CD4-positive, alpha-beta T cell (primary cell): ENCODE measurements around the gene ANKRD13A. TPM values are rescaled to one million over a fixed set of nuclear protein-coding genes. Genes with fewer than 3 reads are reported as not detected.
"Not testable (repeated sequence)": the region's sequence is repeated elsewhere in the genome, so short reads cannot be mapped to it uniquely, and the experiment has no call there.

Source experiments
- ATAC-seq: fragments of 200-7000 bp; cut with Tn5 transposase; one replicate; pipeline ENCODE4 v1.10.0; 2022; ENCODE audit warnings: mild to moderate bottlenecking; ENCODE audit not compliant: poor library complexity
- CTCF ChIA-PET: fragments of 350-600 bp; sonication (Branson Sonifier 250); formaldehyde crosslinking; loops from one replicate; lab custom pipeline; 2021; ENCODE audit warnings: antibody characterized with exemption, inconsistent platforms; lab: Charles Lee
- POLR2A ChIA-PET: fragments of 350-600 bp; sonication (Branson Sonifier 250); formaldehyde crosslinking; loops from one replicate; lab custom pipeline; 2021; ENCODE audit warnings: antibody characterized with exemption, inconsistent platforms; lab: Charles Lee
- DNase-seq, 14 experiments: peaks; one replicate each; pipeline ENCODE4 v3.0.0-alpha.2; 2013 to 2020; ENCODE audit warnings: mixed read lengths in 2 of 14
- H3K27ac ChIP-seq, 2 donors: one replicate each; pipeline versions ENCODE4 v1.5.1 to v1.7.0; 2013; ENCODE audit warnings: low read length in 2 of 2, low read depth in 1 of 2, mild to moderate bottlenecking in 1 of 2
- H3K27me3 ChIP-seq, 2 experiments: 1 replicate in 1 of 2; 2 replicates in 1 of 2; pipeline versions ENCODE4 v1.6.1 to v1.7.0; 2013; ENCODE audit warnings: low read length in 2 of 2, control low read depth in 1 of 2, mild to moderate bottlenecking in 1 of 2, moderate library complexity in 1 of 2; ENCODE audit not compliant: insufficient read depth in 2 of 2, control insufficient read depth in 1 of 2
- H3K36me3 ChIP-seq: one replicate; pipeline ENCODE4 v1.6.1; 2013; ENCODE audit warnings: low read length, control low read depth; ENCODE audit not compliant: insufficient read depth
- H3K4me1 ChIP-seq: one replicate; pipeline ENCODE4 v1.6.1; 2013; ENCODE audit warnings: low read length, control low read depth; ENCODE audit not compliant: insufficient read depth
- H3K4me3 ChIP-seq: one replicate; pipeline ENCODE4 v1.5.1; 2013; ENCODE audit warnings: mild to moderate bottlenecking, low read length, moderate library complexity
- H3K9me3 ChIP-seq, 2 experiments: 1 replicate in 1 of 2; 2 replicates in 1 of 2; pipeline versions ENCODE4 v1.6.1 to v1.7.0; 2013; ENCODE audit warnings: low read length in 2 of 2, mild to moderate bottlenecking in 2 of 2, control low read depth in 1 of 2, moderate library complexity in 1 of 2; ENCODE audit not compliant: control insufficient read depth in 1 of 2, insufficient read depth in 1 of 2
- H3K27ac Mint-ChIP-seq: one replicate; pipeline ENCODE4 v1.8.0; 2020; ENCODE audit warnings: mixed read lengths
- H3K27me3 Mint-ChIP-seq: one replicate; pipeline ENCODE4 v1.8.0; 2021; ENCODE audit warnings: mixed read lengths
- H3K36me3 Mint-ChIP-seq: one replicate; pipeline ENCODE4 v1.8.0; 2021; ENCODE audit warnings: low read depth, mixed read lengths
- H3K4me1 Mint-ChIP-seq: one replicate; pipeline ENCODE4 v1.8.0; 2021; ENCODE audit warnings: low read depth, mixed read lengths
- H3K4me3 Mint-ChIP-seq: one replicate; pipeline ENCODE4 v1.8.0; 2020; ENCODE audit warnings: mild to moderate bottlenecking, mixed read lengths
- H3K9me3 Mint-ChIP-seq: one replicate; pipeline ENCODE4 v1.8.0; 2020; ENCODE audit warnings: mixed read lengths
- CTCF ChIP-seq: fragments of 200-600 bp; IDR thresholded peaks from one replicate; pipeline ENCODE4 v1.8.0; 2022; ENCODE audit warnings: antibody characterized with exemption, mild to moderate bottlenecking
- intact Hi-C, 2 experiments: fragments of 100-400 bp; cut with DNase I in 1 of 2; cut with micrococcal nuclease in 1 of 2; formaldehyde crosslinking; loops; one replicate each; pipeline versions ENCODE4 v1.15.1 to v1.9.0; 2023 to 2025; cut with DNase I, micrococcal nuclease
- total RNA-seq, 174 experiments: library from RNA in 2 of 174; stranded (reverse) in 2 of 174; gene quantifications; one replicate each; pipeline ENCODE4 v1.2.3 and lab custom pipeline; 2021 to 2026

Gene ANKRD13A
- total RNA-seq, 2 experiments from 2014 or later: 51.6 to 52.3 TPM

- no peaks in the 10 kb centered on the region for H3K27me3 Mint-ChIP-seq
- H3K4me1 Mint-ChIP-seq: peaks cover 77% of the 10 kb centered on the region
- H3K36me3 ChIP-seq: peaks cover 8% of the 10 kb centered on the region
- no peaks in the 10 kb centered on the region for H3K9me3 Mint-ChIP-seq
- peak; percentile 58 for ATAC-seq
- peaks cover 25% of the 10 kb centered on the region for H3K36me3 Mint-ChIP-seq
- intact Hi-C loops: no loop called here
- POLR2A ChIA-PET: interaction anchor here (2.1 kb wide), 1 partner anchor 10 kb away, joined by 7 read pairs; no protein-coding TSS in a partner anchor
- no peaks in the 10 kb centered on the region for H3K9me3 ChIP-seq
- peak overlapping the region; percentile 85 for H3K4me3 Mint-ChIP-seq
- H3K27ac ChIP-seq: peak overlapping the region in 1 of 2 donors; percentile 38
- H3K27ac Mint-ChIP-seq: peak overlapping the region; percentile 85
- no peaks in the 10 kb centered on the region for H3K27me3 ChIP-seq
- peak overlapping the region; percentile 15 for H3K4me3 ChIP-seq
- peak in 3 of 14 experiments; percentile 25 to 69 (median 35) for DNase-seq
- CTCF ChIA-PET: interaction anchor here (1.0 to 1.3 kb wide), 2 partner anchors 11 to 25 kb away, joined by 3 read pairs; no protein-coding TSS in a partner anchor
- TF ChIP-seq CTCF: no peak
- peaks cover 55% of the 10 kb centered on the region for H3K4me1 ChIP-seq
Observed at GRCh38 chr12:110005319-110005973, 6.2 kb downstream of the ANKRD13A start.

GRCh38 chr12:110006115-110006514, 6.9 kb downstream of the ANKRD13A start:
- CTCF ChIA-PET: no interaction called here
- POLR2A ChIA-PET: no interaction called here

GRCh38 chr12:110007881-110008280, 8.7 kb downstream of the ANKRD13A start:
- intact Hi-C loops: no loop called here
- H3K27me3 ChIP-seq: no peaks in the 10 kb centered on the region
- H3K36me3 ChIP-seq: peaks cover 16% of the 10 kb centered on the region
- DNase-seq: peak in 2 of 14 experiments; percentile 32 to 46
- no peak for TF ChIP-seq CTCF
- Mint-ChIP-seq H3K9me3 (no peaks in the 10 kb centered on the region), H3K4me1 (peaks cover 82% of the 10 kb centered on the region), H3K4me3 (peak overlapping the region; percentile 17), H3K27ac (peak overlapping the region; percentile 32), H3K27me3 (no peaks in the 10 kb centered on the region), H3K36me3 (peaks cover 46% of the 10 kb centered on the region)
- no peaks in the 10 kb centered on the region for H3K9me3 ChIP-seq
- H3K27ac ChIP-seq: no peak overlapping the region
- H3K4me1 ChIP-seq: peaks cover 54% of the 10 kb centered on the region
- no peak for ATAC-seq
- H3K4me3 ChIP-seq: no peak overlapping the region
- POLR2A ChIA-PET: interaction anchor here (0.8 kb wide), 1 partner anchor 30 kb away, joined by 4 read pairs; no protein-coding TSS in a partner anchor
- CTCF ChIA-PET: no interaction called here

More at GRCh38 chr12:110006115-110006514, 6.9 kb downstream of the ANKRD13A start:
- no peak for TF ChIP-seq CTCF
- H3K27ac ChIP-seq: no peak overlapping the region
- H3K36me3 ChIP-seq: peaks cover 8% of the 10 kb centered on the region
- peaks cover 28% of the 10 kb centered on the region for H3K36me3 Mint-ChIP-seq
- H3K27me3 Mint-ChIP-seq: no peaks in the 10 kb centered on the region
- no peak overlapping the region for H3K4me3 ChIP-seq
- no peaks in the 10 kb centered on the region for H3K27me3 ChIP-seq
- peaks cover 79% of the 10 kb centered on the region for H3K4me1 Mint-ChIP-seq
- H3K4me3 Mint-ChIP-seq: peak overlapping the region; percentile 85
- H3K27ac Mint-ChIP-seq: peak overlapping the region; percentile 85
- DNase-seq (no peak), ATAC-seq (no peak)
- H3K9me3 ChIP-seq: no peaks in the 10 kb centered on the region
- no peaks in the 10 kb centered on the region for H3K9me3 Mint-ChIP-seq
- H3K4me1 ChIP-seq: peaks cover 55% of the 10 kb centered on the region
- intact Hi-C loops: no loop called here

- H3K27ac Mint-ChIP-seq: peak overlapping the region; percentile 89
- peak overlapping the region; percentile 84 for H3K4me3 Mint-ChIP-seq
Observed at GRCh38 chr12:110008681-110009398, 9.6 kb downstream of the ANKRD13A start.

More at GRCh38 chr12:110008681-110009398, 9.6 kb downstream of the ANKRD13A start:
- Histone ChIP-seq H3K4me1 (peaks cover 45% of the 10 kb centered on the region), H3K36me3 (peaks cover 22% of the 10 kb centered on the region)
- DNase-seq, H3K27me3 ChIP-seq, intact Hi-C loops, H3K27me3 Mint-ChIP-seq, ATAC-seq, H3K27ac ChIP-seq, H3K4me3 ChIP-seq, CTCF ChIA-PET, H3K9me3 Mint-ChIP-seq, POLR2A ChIA-PET, H3K9me3 ChIP-seq: not testable (repeated sequence)
- H3K4me1 Mint-ChIP-seq: peaks cover 76% of the 10 kb centered on the region
- peaks cover 52% of the 10 kb centered on the region for H3K36me3 Mint-ChIP-seq
